ENCODE measurements around the gene PSENEN.

PSENEN gene

GRCh38 chr19:35774274-35775045, 29.0 kb downstream of the PSENEN start:
- no peak for DNase-seq

- DNase-seq: no peak
Measured at GRCh38 chr19:35775046-35775297, 29.5 kb downstream of the PSENEN start.

GRCh38 chr19:35775298-35776101, 30.0 kb downstream of the PSENEN start, which contains the start of gene ARHGAP33:
ARHGAP33 (plus strand) TSS chr19:35775564; CDS start chr19:35775659, 95 bp downstream.
- peak; percentile 94 to 98 (median 97) for DNase-seq

- no peak for DNase-seq
Measured at GRCh38 chr19:35776102-35776788, 30.8 kb downstream of the PSENEN start.

GRCh38 chr19:35777086-35777841, 31.8 kb downstream of the PSENEN start:
- DNase-seq: no peak

GRCh38 chr19:35777961-35778360, 32.5 kb downstream of the PSENEN start:
- no peak for DNase-seq

- DNase-seq: no peak
Measured at GRCh38 chr19:35779033-35779432, 33.6 kb downstream of the PSENEN start.

- no peak for DNase-seq
Measured at GRCh38 chr19:35780058-35780457, 34.6 kb downstream of the PSENEN start.

- DNase-seq: no peak
Measured at GRCh38 chr19:35780717-35781116, 35.3 kb downstream of the PSENEN start.

GRCh38 chr19:35781650-35782049, 36.2 kb downstream of the PSENEN start:
- DNase-seq: no peak

- no peak for DNase-seq
Measured at GRCh38 chr19:35782589-35782988, 37.1 kb downstream of the PSENEN start.

- DNase-seq: no peak
Measured at GRCh38 chr19:35783469-35784434, 38.3 kb downstream of the PSENEN start.

GRCh38 chr19:35784503-35785338, 39.3 kb downstream of the PSENEN start:
- no peak for DNase-seq

- DNase-seq: no peak
Measured at GRCh38 chr19:35785339-35785627, 39.8 kb downstream of the PSENEN start.

GRCh38 chr19:35786299-35787160, 41.1 kb downstream of the PSENEN start:
- DNase-seq: no peak

GRCh38 chr19:35787227-35787799, 41.9 kb downstream of the PSENEN start:
- DNase-seq: no peak

- DNase-seq: no peak
Measured at GRCh38 chr19:35788205-35788960, 42.9 kb downstream of the PSENEN start.

GRCh38 chr19:35789195-35789977, 43.9 kb downstream of the PSENEN start:
- DNase-seq: no peak
